Astrocyte (in vitro differentiated cells and primary cell): Measurements from ENCODE around the gene TMOD3.

Source experiments
- EZH2 ChIP-seq: IDR thresholded peaks from 2 replicates; pipeline ENCODE4 v1.6.1; 2012; ENCODE audit warnings: mild to moderate bottlenecking, low read length, inconsistent platforms; ENCODE audit not compliant: insufficient read depth
- TF ChIP-seq, protein P1 (sequence below): IDR thresholded peaks from 2 replicates; pipeline ENCODE4 v1.5.1; 2011; ENCODE audit warnings: low read depth, mild to moderate bottlenecking, inconsistent platforms, low read length, moderate library complexity; ENCODE audit not compliant: insufficient read depth

GRCh38 chr15:51917493-51917892, 88.0 kb downstream of the TMOD3 start:
- TF ChIP-seq, protein P1, sequence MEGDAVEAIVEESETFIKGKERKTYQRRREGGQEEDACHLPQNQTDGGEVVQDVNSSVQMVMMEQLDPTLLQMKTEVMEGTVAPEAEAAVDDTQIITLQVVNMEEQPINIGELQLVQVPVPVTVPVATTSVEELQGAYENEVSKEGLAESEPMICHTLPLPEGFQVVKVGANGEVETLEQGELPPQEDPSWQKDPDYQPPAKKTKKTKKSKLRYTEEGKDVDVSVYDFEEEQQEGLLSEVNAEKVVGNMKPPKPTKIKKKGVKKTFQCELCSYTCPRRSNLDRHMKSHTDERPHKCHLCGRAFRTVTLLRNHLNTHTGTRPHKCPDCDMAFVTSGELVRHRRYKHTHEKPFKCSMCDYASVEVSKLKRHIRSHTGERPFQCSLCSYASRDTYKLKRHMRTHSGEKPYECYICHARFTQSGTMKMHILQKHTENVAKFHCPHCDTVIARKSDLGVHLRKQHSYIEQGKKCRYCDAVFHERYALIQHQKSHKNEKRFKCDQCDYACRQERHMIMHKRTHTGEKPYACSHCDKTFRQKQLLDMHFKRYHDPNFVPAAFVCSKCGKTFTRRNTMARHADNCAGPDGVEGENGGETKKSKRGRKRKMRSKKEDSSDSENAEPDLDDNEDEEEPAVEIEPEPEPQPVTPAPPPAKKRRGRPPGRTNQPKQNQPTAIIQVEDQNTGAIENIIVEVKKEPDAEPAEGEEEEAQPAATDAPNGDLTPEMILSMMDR = peak; percentile 16
- no peak for TF ChIP-seq EZH2
